Measurements from ENCODE around the gene UTP3.
A peak's percentile ranks its signal among the peaks of the same experiment; 100 is the strongest.
"Not testable (repeated sequence)": the region's sequence is repeated elsewhere in the genome, so short reads cannot be mapped to it uniquely, and the experiment has no call there.

UTP3 gene

GRCh38 chr4:70682142-70682541 is 6.2 kb upstream of the UTP3 start:
- H3K36me3 ChIP-seq (ENCODE audit: control insufficient read depth, insufficient read depth, low read length); H3K27ac ChIP-seq (ENCODE audit: insufficient read depth, low read depth, low read length, poor library complexity, severe bottlenecking); H3K4me1 ChIP-seq (ENCODE audit: control insufficient read depth, insufficient read depth, low read length); H3K4me3 ChIP-seq (ENCODE audit: insufficient read depth, low read depth, low read length); H3K27me3 ChIP-seq (ENCODE audit: control insufficient read depth, insufficient read depth, low read length, poor library complexity, severe bottlenecking); H3K9me3 ChIP-seq (ENCODE audit: control insufficient read depth, low read length): not testable (repeated sequence)
- WGBS, 2 experiments, result 84 to 93% methylated on average over 3 of the region's 3 CpGs

GRCh38 chr4:70687392-70687791 is 940 bp upstream of the UTP3 start:
- WGBS, 2 experiments, result 88 to 89% methylated on average over 13 of the region's 13 CpGs
- Histone ChIP-seq H3K9me3 (ENCODE audit: control insufficient read depth, low read length) (no peaks in the 10 kb centered on the region), H3K4me1 (ENCODE audit: control insufficient read depth, insufficient read depth, low read length) (peaks cover 8% of the 10 kb centered on the region), H3K36me3 (ENCODE audit: control insufficient read depth, insufficient read depth, low read length) (peaks cover under 1% of the 10 kb centered on the region), H3K27me3 (ENCODE audit: control insufficient read depth, insufficient read depth, low read length, poor library complexity, severe bottlenecking) (no peaks in the 10 kb centered on the region), H3K4me3 (ENCODE audit: insufficient read depth, low read depth, low read length) (peak overlapping the region; percentile 91), H3K27ac (ENCODE audit: insufficient read depth, low read depth, low read length, poor library complexity, severe bottlenecking) (peak overlapping the region; percentile 93)

GRCh38 chr4:70688795-70689231 is 481 bp downstream of the UTP3 start:
- Histone ChIP-seq H3K36me3 (ENCODE audit: control insufficient read depth, insufficient read depth, low read length) (peaks cover 5% of the 10 kb centered on the region), H3K9me3 (ENCODE audit: control insufficient read depth, low read length) (no peaks in the 10 kb centered on the region), H3K4me3 (ENCODE audit: insufficient read depth, low read depth, low read length) (peak overlapping the region; percentile 91), H3K27ac (ENCODE audit: insufficient read depth, low read depth, low read length, poor library complexity, severe bottlenecking) (peak overlapping the region; percentile 56), H3K27me3 (ENCODE audit: control insufficient read depth, insufficient read depth, low read length, poor library complexity, severe bottlenecking) (no peaks in the 10 kb centered on the region), H3K4me1 (ENCODE audit: control insufficient read depth, insufficient read depth, low read length) (peaks cover 8% of the 10 kb centered on the region)
- 2% methylated on average over 19 of the region's 19 CpGs for WGBS, 2 experiments

- 80% methylated on average over 1 of the region's 1 CpG; no CpG with 5 or more reads in 1 of the 2 experiments for WGBS, 2 experiments
- Histone ChIP-seq H3K36me3 (ENCODE audit: control insufficient read depth, insufficient read depth, low read length) (peaks cover 5% of the 10 kb centered on the region), H3K4me3 (ENCODE audit: insufficient read depth, low read depth, low read length) (no peak overlapping the region), H3K27me3 (ENCODE audit: control insufficient read depth, insufficient read depth, low read length, poor library complexity, severe bottlenecking) (no peaks in the 10 kb centered on the region), H3K9me3 (ENCODE audit: control insufficient read depth, low read length) (no peaks in the 10 kb centered on the region), H3K4me1 (ENCODE audit: control insufficient read depth, insufficient read depth, low read length) (peaks cover 8% of the 10 kb centered on the region), H3K27ac (ENCODE audit: insufficient read depth, low read depth, low read length, poor library complexity, severe bottlenecking) (no peak overlapping the region)
These were observed 3.3 kb downstream of the UTP3 start for GRCh38 chr4:70691661-70692060.

GRCh38 chr4:70694633-70695032 is 6.3 kb downstream of the UTP3 start:
- 90 to 95% methylated on average over 7 of the region's 7 CpGs for WGBS, 2 experiments
- not testable (repeated sequence) for H3K27me3 ChIP-seq (ENCODE audit: control insufficient read depth, insufficient read depth, low read length, poor library complexity, severe bottlenecking); H3K4me3 ChIP-seq (ENCODE audit: insufficient read depth, low read depth, low read length)

GRCh38 chr4:70698435-70698834 is 10.1 kb downstream of the UTP3 start:
- H3K36me3 ChIP-seq (ENCODE audit: control insufficient read depth, insufficient read depth, low read length); H3K27ac ChIP-seq (ENCODE audit: insufficient read depth, low read depth, low read length, poor library complexity, severe bottlenecking); H3K9me3 ChIP-seq (ENCODE audit: control insufficient read depth, low read length); H3K4me1 ChIP-seq (ENCODE audit: control insufficient read depth, insufficient read depth, low read length); H3K4me3 ChIP-seq (ENCODE audit: insufficient read depth, low read depth, low read length); H3K27me3 ChIP-seq (ENCODE audit: control insufficient read depth, insufficient read depth, low read length, poor library complexity, severe bottlenecking): not testable (repeated sequence)
- WGBS, 2 experiments, result 90 to 93% methylated on average over 8 of the region's 8 CpGs

More at GRCh38 chr4:70694633-70695032, 6.3 kb downstream of the UTP3 start:
- H3K9me3 ChIP-seq (ENCODE audit: control insufficient read depth, low read length); H3K4me1 ChIP-seq (ENCODE audit: control insufficient read depth, insufficient read depth, low read length); H3K27ac ChIP-seq (ENCODE audit: insufficient read depth, low read depth, low read length, poor library complexity, severe bottlenecking); H3K36me3 ChIP-seq (ENCODE audit: control insufficient read depth, insufficient read depth, low read length): not testable (repeated sequence)

- H3K27me3 ChIP-seq (ENCODE audit: control insufficient read depth, insufficient read depth, low read length, poor library complexity, severe bottlenecking), result no peaks in the 10 kb centered on the region
- H3K27ac ChIP-seq (ENCODE audit: insufficient read depth, low read depth, low read length, poor library complexity, severe bottlenecking), result no peak overlapping the region
- peaks cover 2% of the 10 kb centered on the region for H3K4me1 ChIP-seq (ENCODE audit: control insufficient read depth, insufficient read depth, low read length)
- no peaks in the 10 kb centered on the region for H3K9me3 ChIP-seq (ENCODE audit: control insufficient read depth, low read length)
- H3K4me3 ChIP-seq (ENCODE audit: insufficient read depth, low read depth, low read length), result no peak overlapping the region
- WGBS, 2 experiments, result 97 to 98% methylated on average over 5 of the region's 5 CpGs
- H3K36me3 ChIP-seq (ENCODE audit: control insufficient read depth, insufficient read depth, low read length), result no peaks in the 10 kb centered on the region
These were observed 12.4 kb downstream of the UTP3 start for GRCh38 chr4:70700712-70701111.

- Histone ChIP-seq H3K27ac (ENCODE audit: insufficient read depth, low read depth, low read length, poor library complexity, severe bottlenecking) (no peak overlapping the region), H3K36me3 (ENCODE audit: control insufficient read depth, insufficient read depth, low read length) (no peaks in the 10 kb centered on the region), H3K9me3 (ENCODE audit: control insufficient read depth, low read length) (no peaks in the 10 kb centered on the region), H3K4me1 (ENCODE audit: control insufficient read depth, insufficient read depth, low read length) (peaks cover 4% of the 10 kb centered on the region), H3K27me3 (ENCODE audit: control insufficient read depth, insufficient read depth, low read length, poor library complexity, severe bottlenecking) (peaks cover 1% of the 10 kb centered on the region), H3K4me3 (ENCODE audit: insufficient read depth, low read depth, low read length) (no peak overlapping the region)
- WGBS, 2 experiments, result 82 to 100% methylated on average over 1 of the region's 1 CpG
These were observed 12.9 kb downstream of the UTP3 start for GRCh38 chr4:70701271-70701670.

- H3K36me3 ChIP-seq (ENCODE audit: control insufficient read depth, insufficient read depth, low read length); H3K4me3 ChIP-seq (ENCODE audit: insufficient read depth, low read depth, low read length); H3K9me3 ChIP-seq (ENCODE audit: control insufficient read depth, low read length); H3K27ac ChIP-seq (ENCODE audit: insufficient read depth, low read depth, low read length, poor library complexity, severe bottlenecking); H3K4me1 ChIP-seq (ENCODE audit: control insufficient read depth, insufficient read depth, low read length); H3K27me3 ChIP-seq (ENCODE audit: control insufficient read depth, insufficient read depth, low read length, poor library complexity, severe bottlenecking): not testable (repeated sequence)
- WGBS, 2 experiments, result 82 to 92% methylated on average over 2 of the region's 2 CpGs
These were observed 14.3 kb downstream of the UTP3 start for GRCh38 chr4:70702592-70702991.

GRCh38 chr4:70703619-70704214 is 15.4 kb downstream of the UTP3 start:
- H3K27me3 ChIP-seq (ENCODE audit: control insufficient read depth, insufficient read depth, low read length, poor library complexity, severe bottlenecking), result peaks cover 4% of the 10 kb centered on the region
- H3K36me3 ChIP-seq (ENCODE audit: control insufficient read depth, insufficient read depth, low read length), result no peaks in the 10 kb centered on the region
- 9 to 13% methylated on average over 10 of the region's 11 CpGs for WGBS, 2 experiments
- H3K4me1 ChIP-seq (ENCODE audit: control insufficient read depth, insufficient read depth, low read length), result peaks cover 6% of the 10 kb centered on the region
- peak overlapping the region; percentile 77 for H3K27ac ChIP-seq (ENCODE audit: insufficient read depth, low read depth, low read length, poor library complexity, severe bottlenecking)
- H3K4me3 ChIP-seq (ENCODE audit: insufficient read depth, low read depth, low read length), result peak overlapping the region; percentile 77
- H3K9me3 ChIP-seq (ENCODE audit: control insufficient read depth, low read length), result no peaks in the 10 kb centered on the region
